HG03558 (cell line): Measurements from ENCODE around the gene STAU1.
"Not testable (repeated sequence)": the region's sequence is repeated elsewhere in the genome, so short reads cannot be mapped to it uniquely, and the experiment has no call there.

Experiments used
- ATAC-seq: cut with Tn5 transposase; IDR thresholded peaks from one replicate; pipeline ENCODE4 v1.9.1; 2021; ENCODE audit warnings: moderate number of reproducible peaks; ENCODE audit not compliant: unreplicated experiment; ENCODE audit errors: extremely low read depth

The STAU1 gene

DNA sequence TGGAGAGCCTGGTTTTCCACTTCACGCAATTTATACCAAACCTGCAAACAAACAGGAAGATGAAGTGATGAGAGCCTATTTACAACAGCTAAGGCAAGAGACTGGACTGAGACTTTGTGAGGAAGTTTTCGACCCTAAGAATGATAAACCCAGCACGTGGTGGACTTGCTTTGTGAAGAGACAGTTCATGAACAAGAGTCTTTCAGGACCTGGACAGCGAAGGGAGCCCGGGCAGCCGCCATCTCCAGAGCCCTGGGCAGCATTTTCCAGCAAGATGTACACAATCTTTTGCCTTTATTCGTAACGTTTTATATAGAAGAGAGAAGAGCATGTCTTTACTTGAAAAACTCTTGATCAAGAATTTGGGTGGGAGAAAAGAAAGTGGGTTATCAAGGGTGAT is 53.3 kb downstream of the STAU1 start:
- ATAC-seq = not testable (repeated sequence)

DNA sequence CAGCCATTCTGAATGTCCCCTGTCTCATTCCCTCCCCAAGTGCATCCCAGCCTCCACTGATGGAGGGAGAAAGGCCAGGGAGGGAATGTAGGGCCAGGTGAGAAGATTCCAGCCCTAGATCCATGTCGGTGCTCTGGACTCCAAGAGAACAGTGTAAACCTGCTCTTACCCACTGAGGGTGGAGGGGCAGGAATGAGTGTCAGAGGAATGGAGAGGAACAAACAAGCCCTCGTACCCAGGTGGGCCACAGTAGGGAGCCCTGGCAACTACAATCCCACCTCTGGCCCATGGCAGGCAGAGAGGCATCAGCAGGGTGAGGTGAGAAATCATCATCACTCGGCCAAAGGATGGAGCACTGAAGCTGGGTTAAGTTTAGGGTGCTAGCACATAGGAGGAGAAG is 54.6 kb downstream of the STAU1 start:
- no peak for ATAC-seq

DNA sequence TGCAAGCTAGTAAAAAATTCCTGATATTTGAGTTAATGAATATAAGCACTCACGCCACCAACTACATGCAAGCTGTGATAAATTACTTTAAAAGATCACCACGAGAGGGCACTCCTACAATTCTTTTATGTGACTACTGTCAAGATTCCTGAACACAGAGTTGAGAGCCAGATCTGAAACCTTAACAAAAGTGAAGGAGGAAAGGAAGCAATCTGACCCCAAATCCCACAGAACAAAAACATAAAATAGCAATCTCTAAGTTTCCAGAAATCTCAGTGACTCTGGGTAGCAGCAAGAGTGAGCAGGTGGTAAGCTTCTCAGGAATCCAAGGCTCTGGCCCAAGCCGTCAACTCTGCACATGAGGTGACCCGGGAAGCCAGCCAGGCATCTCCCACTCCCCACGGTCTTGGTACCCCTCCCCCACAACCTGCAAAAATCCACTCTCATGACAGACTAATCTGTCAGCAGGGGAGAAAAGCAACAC is 55.1 kb downstream of the STAU1 start:
- ATAC-seq = no peak

DNA sequence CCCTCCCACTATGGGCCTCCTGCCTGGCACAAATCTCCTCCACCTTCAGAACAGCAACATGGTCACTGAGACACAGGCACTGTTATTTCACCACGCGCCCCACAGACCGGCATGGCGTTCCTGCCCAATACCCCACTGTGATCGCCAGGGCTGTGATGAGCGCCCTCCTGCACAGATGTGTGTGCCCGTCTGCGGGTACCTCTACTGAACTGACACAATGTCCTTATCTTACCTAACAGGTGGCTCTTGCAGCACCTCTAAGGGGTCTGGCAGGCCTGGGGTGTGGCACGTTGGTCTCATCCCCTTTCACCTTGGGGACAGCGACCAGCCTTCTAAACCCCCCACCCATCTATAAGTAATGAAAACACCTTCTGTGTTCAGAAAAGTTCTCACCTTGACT is 64.2 kb downstream of the STAU1 start:
- ATAC-seq = no peak

DNA sequence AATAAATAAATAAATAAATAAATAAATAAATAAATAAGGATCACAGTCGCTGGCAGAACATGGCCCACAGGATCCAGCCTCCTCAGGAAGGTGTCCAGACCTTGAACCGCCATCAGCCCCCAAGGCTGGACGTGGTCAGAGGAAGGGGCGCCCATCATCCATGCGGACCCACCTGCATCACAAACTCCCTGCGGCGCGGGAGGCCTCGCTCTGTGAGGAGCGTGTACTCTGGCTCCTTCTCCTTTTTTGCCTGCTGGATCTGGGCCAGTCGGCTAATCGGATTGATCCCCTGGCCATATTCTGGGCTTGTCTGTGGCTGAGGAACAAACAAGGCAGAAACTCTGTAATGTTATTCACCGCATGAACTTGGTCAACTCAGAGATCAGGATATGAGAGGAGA is 65.2 kb downstream of the STAU1 start:
- no peak for ATAC-seq

DNA sequence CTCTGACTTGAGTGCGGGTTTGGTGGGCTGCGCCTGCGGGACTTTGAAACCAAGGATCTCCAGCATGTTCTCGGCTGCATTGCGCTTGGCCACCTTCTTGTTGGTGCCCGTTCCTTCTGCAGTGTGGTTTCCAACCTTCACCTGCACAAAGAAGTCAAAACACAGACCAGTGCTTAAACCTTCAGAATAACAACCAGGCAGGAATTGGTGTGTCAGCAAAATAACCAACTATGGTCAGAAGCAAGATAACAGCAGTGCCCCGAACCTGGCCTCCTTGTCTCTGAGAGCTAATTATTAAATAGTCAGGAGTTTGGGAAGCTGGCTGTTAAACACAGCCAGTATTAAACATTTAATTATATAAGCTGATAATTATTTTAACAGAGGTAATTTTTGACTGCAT is 68.1 kb downstream of the STAU1 start:
- no peak for ATAC-seq

DNA sequence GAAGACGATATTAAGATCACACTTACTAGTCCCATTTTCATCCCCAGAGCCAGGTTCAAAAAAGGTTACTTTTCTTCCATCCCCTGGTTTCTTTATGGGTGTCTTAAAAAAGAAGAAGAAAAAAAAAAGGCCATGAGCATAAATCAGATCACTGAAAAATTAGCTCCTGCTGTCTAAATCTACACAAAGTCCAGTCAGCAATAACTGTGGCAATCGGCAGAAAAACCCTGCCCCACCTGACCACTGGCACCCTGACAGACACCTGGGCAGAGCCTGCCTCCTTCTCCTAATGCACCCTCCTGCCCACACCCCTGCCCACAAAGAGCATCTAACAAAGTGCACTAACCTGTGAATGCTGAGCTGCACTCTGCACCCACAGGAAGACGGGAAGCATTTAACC is 69.8 kb downstream of the STAU1 start:
- ATAC-seq = no peak

DNA sequence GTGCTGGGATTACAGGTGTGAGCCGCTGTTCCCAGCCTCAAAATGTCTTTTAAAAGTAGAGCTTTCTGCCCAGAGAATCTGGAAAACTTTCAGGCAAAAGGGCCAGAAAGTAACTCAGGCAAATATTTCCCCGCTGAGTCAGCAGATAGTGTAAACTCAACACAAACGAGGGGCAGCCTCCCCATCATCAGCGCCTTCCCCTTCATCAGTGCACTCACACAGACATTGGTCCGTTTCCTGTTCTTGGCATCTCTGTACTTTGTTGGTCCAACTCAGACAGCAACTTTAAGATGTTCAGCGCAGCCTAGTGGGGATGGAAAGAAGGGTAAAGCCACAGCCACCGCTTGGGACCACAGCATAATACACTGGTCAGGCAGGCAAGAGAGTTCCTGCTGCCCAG is 72.6 kb downstream of the STAU1 start:
- no peak for ATAC-seq

DNA sequence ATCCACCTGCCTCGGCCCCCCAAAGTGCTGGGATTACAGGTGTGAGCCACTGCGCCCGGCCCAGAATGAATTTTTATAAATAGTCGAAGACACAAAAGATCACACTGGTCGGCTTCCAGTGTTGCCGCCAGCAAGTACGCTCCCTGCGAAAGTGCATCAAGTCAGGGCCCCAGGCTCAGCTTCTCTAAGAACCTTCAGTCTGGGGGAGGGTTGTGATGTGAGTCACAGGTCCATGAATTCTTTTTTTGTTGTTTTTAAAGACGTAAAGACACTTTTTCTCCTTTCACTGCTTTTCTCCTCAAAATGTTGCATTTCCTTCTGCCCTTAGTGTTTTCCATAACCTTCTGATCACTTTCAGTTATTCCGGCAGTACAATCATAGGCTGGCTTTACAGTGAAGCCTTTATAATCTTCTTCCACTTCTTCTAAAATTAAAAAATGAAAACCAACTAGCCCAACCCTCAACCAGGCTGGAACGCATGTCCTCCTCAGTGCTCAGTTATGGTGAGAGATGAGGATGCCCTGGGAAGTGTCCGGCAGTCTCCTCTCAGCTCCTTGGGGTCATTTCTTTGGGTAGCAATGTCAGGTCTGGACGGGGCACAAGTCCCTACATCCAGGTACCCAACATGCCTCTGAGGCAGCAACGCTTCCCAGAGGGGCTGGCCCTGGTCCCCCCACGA is 75.4 kb downstream of the STAU1 start:
- no peak for ATAC-seq

DNA sequence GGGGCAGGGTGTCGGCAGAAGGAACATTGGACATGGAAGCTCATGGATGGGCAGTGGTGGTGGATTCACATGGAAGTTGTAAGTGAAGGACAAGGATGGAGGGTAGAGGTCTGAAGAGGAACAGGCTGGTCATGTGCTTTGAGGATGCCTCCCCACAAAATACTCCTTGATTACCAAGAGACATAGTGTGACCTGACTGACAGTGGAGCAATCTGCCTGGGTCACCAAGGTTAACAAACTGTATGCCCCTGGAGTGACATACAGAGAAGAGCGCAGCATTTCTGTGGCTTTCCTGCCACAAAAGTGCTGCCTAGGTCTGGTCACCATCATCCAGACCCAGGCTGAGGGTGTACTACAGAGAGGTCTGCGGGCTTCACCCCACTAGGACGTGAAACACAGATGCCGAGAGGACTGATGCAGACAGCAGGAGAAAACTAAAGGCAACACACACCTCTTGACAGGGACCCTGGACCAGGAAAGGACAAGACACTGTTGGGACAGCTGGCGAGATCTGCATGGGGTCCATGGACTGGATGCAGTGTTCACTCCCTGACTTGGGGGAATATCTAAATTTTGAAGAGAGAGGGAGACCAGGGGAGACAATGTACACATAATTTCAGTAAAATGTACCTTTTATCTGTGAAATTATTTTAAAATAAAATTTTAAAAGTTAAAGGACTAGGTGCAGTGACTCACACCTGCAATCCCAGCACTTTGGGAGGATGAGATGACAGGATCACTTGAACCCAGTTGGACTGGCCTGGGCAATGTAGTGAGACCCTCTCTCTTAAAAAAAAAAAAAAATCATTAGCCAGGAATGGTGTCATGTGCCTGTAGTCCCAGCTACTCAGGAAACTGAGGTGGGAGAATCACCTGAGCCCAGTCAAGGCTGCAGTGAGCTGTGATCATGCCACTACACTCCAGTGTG is 77.1 kb downstream of the STAU1 start:
- ATAC-seq = no peak

DNA sequence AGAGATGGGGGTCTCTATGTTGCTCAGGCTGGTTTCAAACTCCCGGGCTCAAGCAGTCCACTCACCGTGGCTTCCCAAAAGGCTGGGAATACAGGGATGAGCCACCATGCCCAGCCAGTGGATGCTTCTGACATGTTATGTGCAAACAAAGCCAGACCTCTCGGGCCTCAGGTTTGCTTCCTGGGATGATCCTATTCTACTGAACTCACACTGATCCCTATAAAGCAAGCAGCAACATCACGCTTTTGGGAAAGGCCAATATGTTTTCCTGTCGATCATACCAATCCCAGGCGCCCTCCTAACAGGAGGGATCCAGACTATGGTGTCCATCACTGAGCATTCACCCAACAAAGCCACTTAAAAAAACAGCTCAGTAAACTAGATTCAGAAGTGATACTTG is 81.8 kb downstream of the STAU1 start:
- no peak for ATAC-seq

DNA sequence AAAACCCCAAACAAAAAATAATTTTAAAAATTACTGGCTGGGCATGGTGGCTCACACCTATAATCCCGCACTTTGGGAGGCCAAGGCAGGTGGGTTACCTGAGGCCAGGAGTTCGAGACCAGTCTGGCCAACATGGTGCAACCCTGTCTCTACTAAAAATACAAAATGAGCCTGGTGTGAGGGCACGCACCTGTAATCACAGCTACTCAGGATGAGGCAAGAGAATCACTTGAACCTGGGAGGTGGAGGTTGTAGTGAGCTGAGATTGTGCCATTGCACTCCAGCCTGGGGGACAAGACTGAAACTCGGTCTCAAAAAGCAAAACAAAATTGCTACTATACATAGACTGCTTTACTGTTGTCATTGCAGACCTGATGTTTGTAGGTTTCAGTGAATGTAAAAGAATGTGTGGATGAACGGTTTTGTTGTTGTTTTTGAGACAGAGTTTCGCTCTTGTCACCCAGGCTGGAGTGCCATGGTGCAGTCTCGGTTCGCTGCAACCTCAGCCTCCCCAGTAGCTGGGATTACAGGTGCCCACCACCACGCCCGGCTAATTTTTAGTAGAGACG is 83.1 kb downstream of the STAU1 start:
- ATAC-seq = not testable (repeated sequence)

DNA sequence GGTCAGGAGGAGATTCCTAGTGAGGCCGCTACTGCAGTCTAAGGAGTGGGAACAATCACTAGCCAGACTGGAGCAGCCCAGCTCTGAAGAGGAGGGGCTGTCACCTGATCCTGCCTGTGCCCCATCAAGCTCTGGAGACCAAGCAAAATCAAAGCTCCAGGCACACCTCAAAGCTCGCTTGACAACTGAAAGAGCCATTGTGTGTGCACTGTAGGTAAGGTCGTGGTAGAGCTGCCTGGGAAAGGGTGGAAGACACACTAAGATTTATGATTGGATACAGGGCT is 83.8 kb downstream of the STAU1 start:
- ATAC-seq = no peak

DNA sequence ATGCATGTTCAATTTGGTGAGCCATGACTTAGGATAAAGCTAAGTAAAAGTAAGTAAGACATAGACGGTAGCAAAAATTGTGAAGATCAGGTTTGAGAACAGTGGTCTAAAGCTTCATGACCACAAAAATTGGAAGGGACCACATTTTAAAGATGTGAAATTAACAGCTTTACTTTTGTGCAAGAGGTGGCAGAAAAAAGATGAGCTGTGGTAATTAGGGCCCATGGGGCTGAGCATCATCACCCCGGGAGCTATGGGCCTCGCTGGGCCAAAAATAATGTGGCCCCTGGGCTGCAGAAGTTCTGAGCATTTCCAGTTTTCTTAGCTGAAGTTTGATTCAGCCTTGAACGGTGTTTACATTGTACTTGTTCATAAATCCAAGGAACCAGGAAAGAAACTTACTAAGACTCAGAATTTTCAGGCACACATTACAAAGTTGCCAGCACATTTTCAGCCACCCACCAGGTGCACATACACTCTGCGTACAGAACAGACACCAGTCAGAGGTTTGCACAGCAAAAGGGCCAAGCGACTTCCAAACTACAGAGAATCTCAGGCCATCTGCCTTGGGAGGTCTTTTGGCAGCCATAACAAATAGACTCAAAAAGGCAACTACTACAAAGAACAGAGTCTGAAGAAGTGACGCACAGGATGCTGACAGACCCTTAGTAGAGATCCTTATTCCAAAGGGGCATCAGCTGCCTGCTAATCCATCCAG is 84.3 kb downstream of the STAU1 start:
- ATAC-seq = no peak

DNA sequence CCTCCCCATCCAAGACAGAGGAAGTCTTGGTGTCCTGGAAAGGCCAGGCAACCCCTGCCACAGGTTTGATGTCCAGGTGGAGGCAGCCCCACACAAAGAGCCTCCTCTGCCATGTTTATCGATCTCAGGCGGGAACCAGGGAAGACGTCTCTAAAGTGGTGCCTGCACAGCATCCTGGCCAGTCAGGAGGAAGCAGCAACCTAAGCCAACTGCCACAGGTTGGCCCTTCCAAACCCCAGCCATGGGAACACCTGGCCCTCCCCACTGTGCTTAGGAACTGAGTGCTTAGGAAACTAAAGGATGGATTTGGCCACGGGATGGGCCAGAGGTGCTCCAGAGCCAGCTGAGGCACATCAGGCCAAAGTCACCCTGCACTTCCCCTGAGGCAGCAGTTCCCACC is 85.1 kb downstream of the STAU1 start:
- no peak for ATAC-seq

DNA sequence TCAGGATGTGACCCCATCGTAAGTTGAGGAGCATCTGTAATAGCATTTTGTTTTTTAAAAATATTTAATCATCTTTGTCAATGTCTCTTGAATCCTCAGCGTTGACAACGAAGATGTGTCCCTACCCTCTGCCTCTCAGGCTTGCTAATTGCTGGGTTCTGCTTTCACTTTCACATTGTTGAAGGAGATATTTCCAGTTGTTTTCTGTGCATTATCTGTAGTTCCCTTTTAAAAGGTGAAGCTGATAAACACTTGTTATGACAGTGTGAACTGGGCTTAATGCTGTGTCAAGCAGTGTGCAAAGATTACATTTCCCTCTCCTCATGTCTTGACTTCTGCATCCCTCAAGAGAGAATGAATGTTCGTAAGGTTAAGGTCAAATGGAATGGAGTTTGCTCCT is 87.2 kb downstream of the STAU1 start:
- no peak for ATAC-seq

DNA sequence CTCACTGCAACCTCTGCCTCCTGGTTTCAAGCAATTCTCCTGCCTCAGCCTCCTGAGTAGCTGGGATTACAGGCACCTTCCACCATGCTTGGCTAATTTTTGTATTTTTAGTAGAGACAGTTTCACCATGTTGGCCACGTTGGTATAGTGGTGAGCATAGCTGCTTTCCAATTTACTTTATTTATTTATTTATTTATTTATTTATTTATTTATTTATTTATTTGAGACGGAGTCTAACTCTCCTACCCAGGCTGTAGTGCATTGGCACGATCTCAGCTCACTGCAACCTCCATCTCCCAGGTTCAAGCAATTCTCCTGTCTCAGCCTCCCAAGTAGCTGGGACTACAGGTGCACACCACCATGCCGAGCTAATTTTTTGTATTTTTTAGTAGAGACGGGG is 87.8 kb downstream of the STAU1 start:
- not testable (repeated sequence) for ATAC-seq

DNA sequence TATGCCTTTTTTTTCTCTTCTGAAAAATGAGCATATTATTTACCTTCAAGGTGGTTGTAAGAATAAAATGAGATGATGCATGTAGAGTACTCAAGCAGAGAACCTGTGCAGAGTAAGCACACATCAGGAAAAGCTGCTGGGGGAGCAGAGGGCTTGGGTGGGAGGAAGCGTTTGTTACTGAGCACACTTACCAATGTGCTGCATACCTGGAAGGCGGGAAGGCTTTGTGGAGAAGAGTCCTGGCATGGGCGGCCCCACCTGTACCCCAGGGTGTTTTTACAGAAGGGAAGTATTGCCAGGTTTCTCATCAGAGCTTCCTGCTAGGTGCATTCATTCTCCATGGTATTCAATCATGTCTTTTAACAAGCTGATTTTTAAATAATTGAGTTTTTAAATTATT is 89.1 kb downstream of the STAU1 start:
- no peak for ATAC-seq

DNA sequence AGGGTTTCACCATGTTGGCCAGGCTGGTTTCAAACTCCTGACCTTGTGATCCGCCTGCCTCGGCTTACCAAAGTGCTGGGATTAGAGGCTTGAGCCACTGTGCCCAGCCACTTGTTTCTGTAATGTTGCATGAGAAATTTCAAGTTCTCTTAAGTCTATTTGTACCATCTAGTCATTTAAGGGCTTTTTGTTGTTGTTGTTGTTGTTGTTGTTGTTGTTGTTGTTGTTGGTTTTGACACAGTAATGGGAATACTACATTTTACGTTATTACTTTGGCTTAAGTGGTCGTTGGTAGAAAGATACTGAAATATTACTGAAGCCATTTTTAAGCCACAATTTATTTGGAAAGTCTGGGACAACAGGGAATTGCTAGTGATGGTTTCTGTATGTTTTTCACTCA is 90.0 kb downstream of the STAU1 start:
- ATAC-seq = no peak

DNA sequence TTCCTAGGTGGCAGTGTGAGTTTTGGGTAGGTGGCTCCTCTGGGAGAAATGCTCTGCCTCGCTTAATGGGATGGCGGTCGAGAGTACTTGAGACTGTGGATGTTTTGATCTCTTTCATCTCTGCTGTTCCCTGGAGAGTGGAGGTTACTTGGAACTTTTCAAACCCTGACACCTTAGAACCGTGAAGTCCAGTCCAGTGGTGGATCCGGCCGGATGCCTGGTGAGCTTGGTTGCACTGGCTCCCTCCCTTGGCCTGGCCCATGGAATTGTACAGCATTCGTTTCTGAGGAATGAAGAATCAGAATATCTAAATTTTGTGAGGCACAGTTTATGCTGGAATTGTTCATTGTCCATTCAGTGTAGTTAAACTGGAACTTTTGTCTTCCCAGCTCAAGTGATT is 91.0 kb downstream of the STAU1 start:
- no peak for ATAC-seq

DNA sequence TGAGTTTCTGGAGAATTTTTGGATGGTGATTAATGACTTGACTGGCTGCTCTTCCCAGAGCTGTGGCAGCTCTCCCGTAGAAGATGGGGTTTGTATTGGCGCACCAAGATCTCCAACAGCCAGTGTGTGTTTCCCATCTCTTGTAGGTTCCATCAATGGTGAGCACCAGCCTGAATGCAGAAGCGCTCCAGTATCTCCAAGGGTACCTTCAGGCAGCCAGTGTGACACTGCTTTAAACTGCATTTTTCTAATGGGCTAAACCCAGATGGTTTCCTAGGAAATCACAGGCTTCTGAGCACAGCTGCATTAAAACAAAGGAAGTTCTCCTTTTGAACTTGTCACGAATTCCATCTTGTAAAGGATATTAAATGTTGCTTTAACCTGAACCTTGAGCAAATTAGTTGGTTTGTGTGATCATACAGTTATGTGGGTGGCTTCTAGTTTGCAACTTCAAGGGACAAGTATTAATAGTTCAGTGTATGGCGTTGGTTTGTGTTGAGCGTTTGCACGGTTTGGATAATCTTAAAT is 91.9 kb downstream of the STAU1 start:
- no peak for ATAC-seq
